Loucy (cell line): Measurements from ENCODE around the gene SCAF1.

Source experiments
- H2AFZ ChIP-seq: fragments of 200-600 bp; sonication (generic); 2 replicates; pipeline ENCODE4 v1.6.0; 2016; ENCODE audit warnings: antibody characterized with exemption, mild to moderate bottlenecking, low read length, moderate library complexity
- H3F3A ChIP-seq: fragments of 200-600 bp; 2 replicates; pipeline ENCODE4 v1.6.0; 2016; ENCODE audit warnings: antibody characterized with exemption, low read depth, mild to moderate bottlenecking
- H3K27me3 ChIP-seq: fragments of 200-600 bp; sonication (generic); 2 replicates; pipeline ENCODE4 v1.6.1; 2014; ENCODE audit warnings: low read length, mild to moderate bottlenecking; ENCODE audit not compliant: insufficient read depth, poor library complexity, severe bottlenecking
- H3K36me3 ChIP-seq: fragments of 200-600 bp; sonication (generic); 2 replicates; pipeline ENCODE4 v1.6.1; 2016; ENCODE audit warnings: low read length; ENCODE audit not compliant: insufficient read depth
- H3K4me1 ChIP-seq: fragments of 200-600 bp; sonication (generic); 2 replicates; pipeline ENCODE4 v1.5.1; 2014; ENCODE audit warnings: low read length, mild to moderate bottlenecking; ENCODE audit not compliant: insufficient read depth, poor library complexity, severe bottlenecking
- H3K4me2 ChIP-seq: fragments of 200-600 bp; sonication (generic); 2 replicates; pipeline ENCODE4 v1.6.0; 2014; ENCODE audit warnings: antibody characterized with exemption, low read length, low read depth, mild to moderate bottlenecking; ENCODE audit not compliant: poor library complexity, severe bottlenecking
- H3K4me3 ChIP-seq: fragments of 200-600 bp; sonication (generic); 2 replicates; pipeline ENCODE4 v1.5.1; 2014; ENCODE audit warnings: low read length, mild to moderate bottlenecking, mixed read lengths; ENCODE audit not compliant: poor library complexity, severe bottlenecking
- H3K79me2 ChIP-seq: fragments of 200-600 bp; sonication (generic); 2 replicates; pipeline ENCODE4 v1.6.1; 2014; ENCODE audit warnings: low read length; ENCODE audit not compliant: insufficient read depth
- H3K9ac ChIP-seq: fragments of 200-600 bp; sonication (generic); 2 replicates; pipeline ENCODE4 v1.6.0; 2014; ENCODE audit warnings: mild to moderate bottlenecking, low read depth, low read length, moderate library complexity; ENCODE audit not compliant: poor library complexity, severe bottlenecking
- H3K9me2 ChIP-seq: fragments of 200-600 bp; sonication (generic); replicated peaks from 2 replicates; pipeline ENCODE4 v1.6.1; 2016; ENCODE audit warnings: low read depth, low read length, mixed read lengths
- H3K9me3 ChIP-seq: fragments of 200-600 bp; sonication (generic); 2 replicates; pipeline ENCODE4 v1.6.1; 2014; ENCODE audit warnings: mild to moderate bottlenecking, antibody characterized with exemption, low read length, low read depth; ENCODE audit not compliant: insufficient read depth
- H4K20me1 ChIP-seq: fragments of 200-600 bp; sonication (generic); 2 replicates; pipeline ENCODE4 v1.6.0; 2014; ENCODE audit warnings: antibody characterized with exemption, low read length, mild to moderate bottlenecking; ENCODE audit not compliant: insufficient read depth, poor library complexity, severe bottlenecking
- EZH2phosphoT487 ChIP-seq: fragments of 200-600 bp; IDR thresholded peaks from 2 replicates; pipeline ENCODE4 v1.6.1; 2018; ENCODE audit warnings: antibody characterized with exemption, mild to moderate bottlenecking, moderate library complexity, borderline replicate concordance
- TF ChIP-seq, protein P1 (sequence below): fragments of 200-600 bp; sonication (generic); conservative IDR thresholded peaks from 2 replicates; pipeline ENCODE4 v1.5.1; 2014; ENCODE audit warnings: mild to moderate bottlenecking, antibody characterized with exemption, low read length

SCAF1 gene

DNA sequence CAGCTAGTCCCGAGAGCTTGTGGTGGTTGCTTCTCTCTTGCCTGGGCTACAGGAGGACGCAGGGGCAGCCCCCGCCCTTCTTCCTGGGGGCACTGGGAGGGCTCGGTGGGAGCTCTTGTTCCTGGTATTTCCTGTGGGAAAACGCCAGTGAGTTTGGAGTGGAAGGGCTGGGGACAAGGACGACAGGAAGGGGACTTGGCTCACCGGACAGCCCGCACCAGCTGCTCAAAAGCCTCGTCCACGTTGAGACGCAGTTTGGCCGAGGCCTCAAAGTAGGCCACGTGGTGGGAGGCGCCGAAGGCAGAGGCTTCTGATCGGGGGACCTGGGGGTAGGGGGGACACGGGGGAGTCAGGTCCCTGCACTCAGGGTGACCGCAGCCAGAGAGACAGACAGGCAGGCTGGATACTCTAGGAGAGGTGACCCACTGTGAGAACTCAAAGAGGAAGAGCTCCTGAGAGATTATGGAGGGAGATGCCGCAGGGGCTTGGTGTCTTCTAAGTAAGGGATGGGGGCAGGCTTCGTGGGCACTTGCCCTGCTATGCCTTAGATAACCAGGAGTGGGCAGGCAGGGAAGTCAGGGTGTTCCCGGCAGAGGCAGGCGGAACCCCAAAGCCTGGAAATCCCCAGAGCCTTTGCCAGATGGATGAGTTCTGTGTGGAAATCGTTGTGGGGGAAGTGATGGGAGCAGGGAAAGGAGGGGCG is 6.3 kb upstream of the SCAF1 start:
- TF ChIP-seq, protein P1, sequence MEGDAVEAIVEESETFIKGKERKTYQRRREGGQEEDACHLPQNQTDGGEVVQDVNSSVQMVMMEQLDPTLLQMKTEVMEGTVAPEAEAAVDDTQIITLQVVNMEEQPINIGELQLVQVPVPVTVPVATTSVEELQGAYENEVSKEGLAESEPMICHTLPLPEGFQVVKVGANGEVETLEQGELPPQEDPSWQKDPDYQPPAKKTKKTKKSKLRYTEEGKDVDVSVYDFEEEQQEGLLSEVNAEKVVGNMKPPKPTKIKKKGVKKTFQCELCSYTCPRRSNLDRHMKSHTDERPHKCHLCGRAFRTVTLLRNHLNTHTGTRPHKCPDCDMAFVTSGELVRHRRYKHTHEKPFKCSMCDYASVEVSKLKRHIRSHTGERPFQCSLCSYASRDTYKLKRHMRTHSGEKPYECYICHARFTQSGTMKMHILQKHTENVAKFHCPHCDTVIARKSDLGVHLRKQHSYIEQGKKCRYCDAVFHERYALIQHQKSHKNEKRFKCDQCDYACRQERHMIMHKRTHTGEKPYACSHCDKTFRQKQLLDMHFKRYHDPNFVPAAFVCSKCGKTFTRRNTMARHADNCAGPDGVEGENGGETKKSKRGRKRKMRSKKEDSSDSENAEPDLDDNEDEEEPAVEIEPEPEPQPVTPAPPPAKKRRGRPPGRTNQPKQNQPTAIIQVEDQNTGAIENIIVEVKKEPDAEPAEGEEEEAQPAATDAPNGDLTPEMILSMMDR = no peak
- no peak for TF ChIP-seq EZH2phosphoT487
- H3K9ac ChIP-seq = no peak overlapping the region

DNA sequence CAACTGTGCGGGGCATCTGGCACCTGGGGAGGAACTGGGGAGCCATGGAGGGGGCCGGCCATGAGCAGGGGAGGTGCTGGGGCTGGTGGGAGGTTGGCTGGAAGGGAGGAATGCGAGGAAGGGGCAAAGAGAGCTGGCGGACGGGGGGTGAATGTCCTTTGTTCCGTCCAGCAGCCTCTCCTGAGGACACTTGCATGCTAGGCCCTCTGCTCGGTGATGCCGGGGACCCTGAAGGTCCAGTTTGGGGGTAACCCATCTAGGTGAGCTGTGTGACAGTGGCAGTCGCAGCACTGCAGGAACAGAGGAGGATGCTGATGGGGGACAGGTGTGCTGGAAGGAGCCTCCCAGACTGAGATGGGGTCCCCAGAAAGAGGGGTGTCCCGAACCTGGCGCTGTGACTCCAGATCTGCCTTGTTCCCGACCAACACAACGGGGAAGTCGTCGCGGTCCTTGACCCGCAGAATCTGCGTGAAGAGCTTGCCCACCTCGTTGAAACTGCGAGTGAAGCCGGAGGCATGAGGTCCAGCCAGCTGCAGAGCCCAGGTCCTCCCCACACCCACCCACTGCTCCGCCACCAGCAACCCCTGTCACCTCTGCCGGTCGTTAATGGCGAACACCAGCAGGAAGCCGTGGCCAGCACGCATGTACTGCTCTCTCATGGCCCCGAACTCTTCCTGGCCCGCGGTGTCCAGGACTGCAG is 5.6 kb upstream of the SCAF1 start:
- Histone ChIP-seq H3K4me3 (no peak overlapping the region), H3K27me3 (no peaks in the 10 kb centered on the region), H3K79me2 (no peaks in the 10 kb centered on the region), H3K4me2 (no peak overlapping the region), H3K9ac (no peak overlapping the region), H3K9me2 (no peaks in the 10 kb centered on the region), H4K20me1 (no peaks in the 10 kb centered on the region), H3K36me3 (no peaks in the 10 kb centered on the region), H2AFZ (no peak overlapping the region), H3K9me3 (no peaks in the 10 kb centered on the region), H3K4me1 (peaks cover 16% of the 10 kb centered on the region), H3F3A (0 out of 2 replicates have a peak, but pooled peaks cover 3% of the 10 kb centered on the region)
- TF ChIP-seq, protein P1 = no peak
- no peak for TF ChIP-seq EZH2phosphoT487

More for the DNA sequence above, 6.3 kb upstream of the SCAF1 start:
- Histone ChIP-seq H3K4me2 (no peak overlapping the region), H2AFZ (no peak overlapping the region), H3K27me3 (no peaks in the 10 kb centered on the region), H3K4me1 (peaks cover 16% of the 10 kb centered on the region), H3K9me2 (no peaks in the 10 kb centered on the region), H3F3A (0 out of 2 replicates have a peak, but pooled peaks cover 1% of the 10 kb centered on the region), H3K79me2 (no peaks in the 10 kb centered on the region), H3K4me3 (no peak overlapping the region), H4K20me1 (no peaks in the 10 kb centered on the region), H3K36me3 (no peaks in the 10 kb centered on the region), H3K9me3 (no peaks in the 10 kb centered on the region)

DNA sequence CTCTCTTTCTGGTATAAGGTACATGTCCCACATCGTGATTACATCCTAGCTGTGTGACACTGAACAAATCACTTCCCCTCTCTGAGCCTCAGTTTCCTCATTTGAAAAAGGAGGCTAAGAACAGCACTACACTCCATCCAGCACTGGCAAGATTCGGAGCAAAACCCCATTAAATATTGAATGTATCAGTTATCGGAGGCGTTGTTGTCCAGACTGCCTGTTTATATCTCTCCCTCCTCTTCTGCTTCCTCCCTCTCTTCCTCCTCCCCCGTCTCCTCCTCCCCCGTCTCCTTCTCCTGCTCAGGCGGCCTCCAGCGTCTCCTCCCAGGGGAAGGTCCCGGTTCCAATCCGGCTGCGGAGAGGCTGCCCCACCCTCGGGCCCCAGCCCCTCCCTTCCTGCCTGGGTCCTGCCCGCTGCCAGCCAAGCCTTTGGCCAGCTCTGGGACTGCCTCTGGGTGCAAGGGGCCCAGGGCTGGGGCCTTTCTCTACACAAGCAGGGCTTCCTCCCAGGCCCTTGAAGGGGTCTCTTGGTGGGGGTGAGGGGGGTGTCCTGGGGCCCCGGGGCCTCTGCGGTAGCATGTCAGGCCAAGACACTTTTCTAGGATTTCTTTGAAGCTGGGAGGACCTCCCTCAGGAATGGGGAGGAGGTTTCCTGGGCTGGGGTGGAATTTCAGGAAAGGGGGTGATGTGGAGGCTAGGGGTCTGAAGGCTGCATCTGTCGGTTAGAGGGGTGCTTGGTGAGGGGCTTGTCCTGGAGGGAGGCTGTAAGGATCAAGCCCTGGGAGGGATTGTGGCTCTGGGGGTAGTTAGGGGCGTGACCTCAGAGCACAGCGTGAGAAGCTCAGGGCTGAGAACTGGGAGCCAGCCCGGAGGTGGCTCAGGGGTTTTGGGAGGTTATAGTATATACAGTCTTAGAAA is 3.9 kb upstream of the SCAF1 start:
- H2AFZ ChIP-seq = no peak overlapping the region
- H3K9me2 ChIP-seq = no peaks in the 10 kb centered on the region
- peaks cover 8% of the 10 kb centered on the region for H4K20me1 ChIP-seq
- no peak overlapping the region for H3K9ac ChIP-seq
- no peaks in the 10 kb centered on the region for H3K36me3 ChIP-seq
- H3K4me3 ChIP-seq = no peak overlapping the region
- H3F3A ChIP-seq = 0 out of 2 replicates have a peak, but pooled peaks cover 3% of the 10 kb centered on the region
- H3K27me3 ChIP-seq = no peaks in the 10 kb centered on the region
- H3K4me2 ChIP-seq = no peak overlapping the region
- TF ChIP-seq, protein P1 = no peak
- H3K9me3 ChIP-seq = no peaks in the 10 kb centered on the region
- H3K4me1 ChIP-seq = peaks cover 20% of the 10 kb centered on the region
- H3K79me2 ChIP-seq = peaks cover 9% of the 10 kb centered on the region
